GM18526 (cell line): ENCODE measurements around the gene BPIFB1.

Experiments
- POLR2A ChIP-seq: IDR thresholded peaks from 3 replicates; pipeline ENCODE4 v1.6.1; 2011; ENCODE audit not compliant: insufficient read length; ENCODE audit errors: extremely low read depth

Gene BPIFB1

DNA sequence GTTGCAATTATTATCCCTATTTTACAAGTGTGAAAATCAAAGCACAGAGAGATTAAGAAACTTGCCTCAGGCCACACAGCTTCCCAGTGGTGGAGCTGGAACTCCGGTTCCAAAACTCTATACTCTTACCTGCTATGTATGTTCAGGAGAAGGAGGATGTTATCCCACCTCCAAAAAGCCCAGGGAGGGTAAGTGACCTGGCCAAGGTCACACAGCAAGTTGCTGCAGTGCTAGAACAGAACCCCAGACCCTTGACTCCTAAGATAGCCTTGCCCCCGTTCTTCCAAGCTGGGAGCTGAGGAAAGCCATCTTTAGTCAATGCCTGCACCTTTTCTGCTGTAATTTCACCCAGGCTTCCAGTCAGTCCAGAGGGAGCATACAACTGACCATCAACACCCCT is 42.3 kb downstream of the BPIFB1 start:
- TF ChIP-seq POLR2A, result no peak

DNA sequence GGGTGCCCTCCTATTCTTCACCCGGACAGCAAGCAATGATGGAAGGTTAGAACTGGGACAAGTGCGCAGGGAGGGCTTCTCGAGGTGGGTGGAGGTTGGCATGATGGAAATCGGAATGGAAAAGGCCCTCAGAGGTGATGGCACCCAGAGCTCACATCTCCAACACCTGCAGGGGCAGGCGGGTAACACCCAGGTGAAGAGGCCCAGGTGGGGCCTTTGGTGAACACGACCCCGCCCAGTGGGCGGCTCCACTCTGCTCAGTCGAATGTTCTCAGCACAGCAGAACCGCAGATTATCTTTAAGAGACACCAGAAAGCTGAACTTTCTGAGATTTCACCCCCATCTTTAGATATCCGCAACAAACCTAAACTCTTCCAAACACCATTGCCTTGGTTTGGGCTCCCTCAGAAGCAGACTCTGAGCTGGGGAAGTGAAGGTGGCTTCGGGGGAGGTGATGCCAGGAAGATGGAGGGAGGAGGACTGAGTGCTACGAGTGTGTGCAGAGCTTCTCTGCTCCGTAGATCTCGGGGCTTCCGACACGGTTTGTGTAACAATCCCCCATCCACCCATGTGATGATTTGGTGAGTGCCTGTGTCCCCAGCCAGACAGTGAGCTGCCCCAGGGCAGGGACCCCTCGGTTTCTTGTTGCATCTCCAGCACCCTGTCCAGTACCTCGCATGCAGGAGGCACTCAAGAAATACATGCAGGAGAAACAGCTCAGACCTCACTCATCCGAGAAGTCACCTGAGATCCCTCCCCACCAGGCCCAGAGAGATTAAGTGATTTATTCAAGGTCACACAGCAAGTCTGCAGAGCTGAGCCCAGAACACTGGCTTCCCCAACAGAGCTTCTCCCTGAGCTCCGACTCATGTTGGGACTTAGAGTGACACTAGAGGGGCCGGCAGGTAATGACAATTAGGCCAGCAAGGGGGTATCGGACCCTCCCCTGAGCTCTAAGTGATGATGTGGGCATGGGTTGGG is 45.4 kb downstream of the BPIFB1 start:
- TF ChIP-seq POLR2A, result no peak

DNA sequence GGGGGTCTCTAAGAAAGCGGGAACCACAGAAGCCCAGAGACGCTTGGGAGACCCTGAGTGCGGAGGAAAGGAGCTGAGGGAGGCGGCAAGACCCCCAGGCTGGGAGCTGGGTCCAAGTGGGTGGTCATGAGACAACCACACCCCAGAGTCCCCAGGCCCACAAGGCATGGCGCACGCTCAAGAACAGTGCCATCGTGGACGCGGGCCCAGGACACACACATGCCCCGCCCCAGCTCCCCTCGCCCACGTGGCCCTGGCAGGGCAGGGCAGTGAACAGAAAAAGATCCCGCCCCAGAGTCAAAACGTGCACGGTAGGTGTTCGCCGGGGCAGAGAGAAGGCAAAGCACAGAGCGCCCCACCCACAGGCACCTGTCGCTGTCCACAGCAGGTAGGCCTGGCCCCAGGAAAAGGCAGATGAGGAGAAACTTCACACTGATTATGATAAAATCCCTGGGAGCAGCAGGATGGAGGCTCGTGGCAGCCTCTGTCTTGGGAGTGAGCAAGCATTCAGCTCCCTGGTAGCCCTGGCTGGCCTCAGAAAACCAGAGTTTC is 50.0 kb downstream of the BPIFB1 start:
- no peak for TF ChIP-seq POLR2A

DNA sequence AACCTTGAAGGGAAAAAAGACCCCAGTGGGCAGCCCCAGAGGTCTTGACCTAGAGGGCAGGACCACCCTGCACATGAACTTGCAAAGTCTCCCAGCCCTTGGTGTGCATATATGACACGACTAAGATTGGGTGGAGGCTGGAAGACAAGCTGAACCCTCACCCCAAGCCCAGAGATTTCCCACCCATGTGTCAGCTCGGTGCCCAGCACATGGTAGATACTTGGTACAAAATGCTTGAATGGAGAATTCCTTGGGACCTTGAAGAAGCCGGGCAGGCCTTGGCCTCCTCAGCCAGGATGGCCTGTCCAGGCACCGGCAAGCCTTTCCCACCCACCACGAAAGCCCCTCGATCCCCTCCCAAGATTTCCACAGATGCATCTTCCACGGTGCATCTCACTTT is 50.6 kb downstream of the BPIFB1 start:
- TF ChIP-seq POLR2A, result no peak

DNA sequence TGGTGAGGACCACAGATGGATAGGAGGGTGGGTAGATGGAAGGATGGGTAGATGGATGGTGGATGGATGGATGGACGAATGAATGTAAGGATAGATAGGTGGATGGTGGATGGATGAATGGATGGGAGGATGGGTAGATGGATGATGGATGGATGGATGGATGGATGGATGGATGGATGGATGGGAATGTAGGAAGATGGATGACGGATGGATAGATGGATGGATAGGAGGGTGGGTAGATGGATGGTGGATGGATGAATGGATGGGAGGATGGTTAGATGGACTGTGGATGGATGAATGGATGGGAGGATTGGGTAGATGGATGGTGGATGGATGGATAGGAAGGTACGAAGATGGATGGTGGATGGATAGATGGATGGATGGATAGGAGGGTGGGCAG is 51.1 kb downstream of the BPIFB1 start:
- no peak for TF ChIP-seq POLR2A

DNA sequence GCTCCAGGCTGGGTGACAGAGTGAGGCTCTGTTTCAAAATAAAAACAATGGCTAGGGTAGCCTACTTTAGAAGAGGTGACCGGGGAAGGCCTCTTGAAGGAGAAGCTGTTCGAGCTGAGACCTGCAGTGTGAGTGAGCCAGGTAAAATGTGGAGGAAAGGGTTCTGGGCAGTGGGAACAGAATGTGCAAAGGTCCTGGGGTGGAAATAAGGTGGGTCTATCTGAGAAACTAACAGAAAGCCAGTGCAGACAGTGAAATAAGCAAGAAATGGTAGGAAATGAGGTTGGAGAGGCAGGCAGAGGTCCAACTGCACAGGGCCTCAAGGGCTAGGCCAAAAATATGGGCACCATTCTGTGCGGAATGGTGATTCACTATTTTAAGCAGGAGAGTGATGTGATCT is 53.4 kb downstream of the BPIFB1 start:
- no peak for TF ChIP-seq POLR2A

GRCh38 chr20:33337119-33337518 is 54.1 kb downstream of the BPIFB1 start:
- TF ChIP-seq POLR2A, result no peak

DNA sequence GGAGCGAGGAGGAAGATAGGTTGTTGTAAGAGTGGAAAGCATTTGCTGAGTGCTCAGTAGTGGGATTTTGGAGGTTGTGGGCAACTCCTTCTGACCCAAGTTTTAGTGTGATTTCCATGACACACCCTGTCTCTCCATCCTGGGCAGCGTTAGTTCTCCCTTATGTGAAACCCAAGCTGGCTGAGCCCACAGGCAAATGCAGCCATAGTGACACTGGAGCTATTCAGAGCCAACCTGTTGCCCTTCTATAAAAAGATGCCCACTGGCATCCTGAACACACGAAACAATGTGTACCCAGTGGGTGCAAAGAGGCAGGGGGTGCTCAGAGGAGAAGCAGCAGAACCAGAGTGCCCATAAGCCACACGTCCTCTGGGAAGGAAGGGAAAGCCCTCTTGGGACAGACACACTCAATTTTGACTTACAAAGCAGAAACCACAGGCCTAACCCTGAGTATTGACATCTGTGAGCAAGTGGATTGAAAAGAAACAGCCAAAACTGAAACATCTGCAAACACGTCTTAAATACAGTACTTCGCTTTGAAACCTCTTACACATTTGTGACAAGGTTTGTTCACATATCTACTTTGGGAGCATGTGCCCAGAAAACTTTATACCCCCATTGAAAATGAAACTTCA is 54.6 kb downstream of the BPIFB1 start:
- no peak for TF ChIP-seq POLR2A

DNA sequence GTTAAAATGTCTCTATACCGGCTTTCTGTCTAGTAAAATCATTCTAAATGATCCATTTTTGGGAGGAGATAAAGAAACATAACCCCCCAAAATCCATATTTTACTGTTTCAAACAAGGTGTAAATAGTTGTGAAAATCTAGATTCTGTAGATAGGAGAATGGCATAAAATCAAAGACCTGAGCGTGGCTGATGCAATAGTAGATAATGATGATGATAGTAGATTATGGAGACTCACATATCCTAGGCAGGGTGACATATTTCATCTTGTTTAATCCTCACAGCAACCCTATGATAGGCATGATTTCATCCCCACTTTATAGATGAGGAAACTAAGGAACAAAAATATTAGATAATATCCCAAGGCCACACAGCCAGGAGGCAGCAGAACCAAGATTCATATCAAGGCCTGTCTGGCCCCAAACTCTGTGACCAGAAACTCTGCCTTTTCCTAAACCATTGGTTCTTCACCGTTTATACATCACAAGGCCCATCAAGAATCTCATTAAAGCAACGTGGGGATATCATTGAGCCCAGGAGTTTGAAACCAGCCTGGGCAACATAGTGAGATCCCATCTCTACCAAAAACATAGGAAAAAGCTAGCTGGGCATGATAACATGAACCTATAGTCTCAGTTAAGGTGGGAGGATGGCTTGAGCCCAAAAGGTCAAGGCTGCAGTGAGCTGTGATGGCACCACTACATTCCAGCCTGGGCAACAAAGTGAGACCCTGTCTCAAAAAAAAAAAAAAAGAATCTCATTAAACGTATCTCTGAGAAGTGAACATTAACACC is 55.6 kb downstream of the BPIFB1 start:
- no peak for TF ChIP-seq POLR2A

DNA sequence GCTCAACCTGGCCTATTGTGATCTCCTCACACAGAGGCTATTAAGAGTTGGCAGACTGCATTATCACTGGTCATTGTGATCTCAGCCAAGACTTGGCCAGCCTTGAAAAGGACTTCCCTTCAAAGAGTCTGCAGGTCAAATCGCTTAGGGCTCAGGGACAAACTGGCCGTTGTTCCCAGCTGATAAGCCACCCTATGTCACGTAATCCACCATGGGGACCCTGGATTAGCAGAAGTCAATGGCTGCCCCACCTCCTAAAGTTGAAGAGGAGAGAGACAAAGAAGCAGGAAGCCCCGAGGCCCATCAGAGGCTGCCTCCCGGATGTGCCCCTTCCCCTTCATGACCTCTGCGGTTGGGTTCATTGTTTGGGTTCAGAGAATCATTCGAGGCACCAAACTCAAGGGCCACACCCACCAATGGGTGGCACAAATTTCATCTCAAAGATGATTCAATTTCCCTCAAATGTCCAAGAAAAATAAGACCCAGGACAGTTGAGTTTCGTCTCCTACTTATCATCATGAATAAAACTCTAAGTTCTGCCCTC is 56.6 kb downstream of the BPIFB1 start:
- no peak for TF ChIP-seq POLR2A

GRCh38 chr20:33343521-33343920 is 60.5 kb downstream of the BPIFB1 start:
- TF ChIP-seq POLR2A, result no peak

DNA sequence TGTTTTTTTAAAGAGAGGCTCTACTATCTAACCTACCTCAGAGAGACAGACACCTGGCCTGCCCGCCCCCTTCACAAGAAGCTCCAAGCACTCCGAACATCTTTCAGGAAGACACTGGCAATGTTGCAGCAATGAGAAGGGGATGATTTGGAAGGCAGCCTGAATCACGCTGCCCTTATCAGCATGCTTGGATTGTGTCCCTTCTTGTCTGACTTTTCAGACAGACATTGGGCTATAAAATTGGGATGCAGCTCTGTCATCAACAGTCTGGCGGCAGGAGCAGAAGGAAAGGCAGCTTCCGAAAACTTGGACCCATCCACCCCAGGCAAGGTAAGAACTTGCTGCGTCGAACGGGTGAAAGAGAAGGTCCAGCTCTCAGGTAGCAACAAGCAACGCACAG is 62.3 kb downstream of the BPIFB1 start:
- TF ChIP-seq POLR2A, result no peak

- TF ChIP-seq POLR2A, result no peak
Observed at GRCh38 chr20:33348136-33348937, 65.3 kb downstream of the BPIFB1 start.

DNA sequence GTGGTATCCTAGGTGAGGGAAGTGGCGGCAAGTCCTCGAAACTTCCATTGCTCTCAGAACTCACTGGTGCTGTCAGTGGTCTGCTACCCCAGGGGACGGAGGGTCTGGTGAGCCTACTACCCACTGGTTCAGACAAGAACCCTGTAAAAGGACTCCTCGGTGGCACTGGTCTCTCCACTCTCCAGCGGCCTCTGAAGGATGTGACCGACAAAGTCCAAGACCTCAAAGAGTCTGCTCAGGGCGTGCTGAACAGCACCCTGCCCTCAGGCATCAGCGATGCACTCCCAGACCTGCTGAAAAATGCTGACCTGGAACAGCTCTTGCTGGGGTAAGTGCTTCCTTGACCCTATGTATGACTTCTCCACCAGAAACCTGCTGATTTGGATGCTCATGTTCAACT is 66.5 kb downstream of the BPIFB1 start:
- no peak for TF ChIP-seq POLR2A
